Ovary (tissue), 9 donors: ENCODE data around the gene EDAR. TPM values are rescaled to one million over a fixed set of nuclear protein-coding genes. Genes with fewer than 3 reads are reported as not detected.

Source experiments
- DNase-seq, 5 donors: peaks; one replicate each; pipeline ENCODE4 v3.0.0-alpha.2; 2019 to 2020
- H3K27ac ChIP-seq, 2 donors: fragments of 200-600 bp; one replicate each; pipeline versions ENCODE4 v1.5.1 to v1.8.0; 2019 to 2022
- H3K27me3 ChIP-seq: fragments of 200-600 bp; one replicate; pipeline ENCODE4 v1.8.0; 2022
- H3K36me3 ChIP-seq: fragments of 200-600 bp; sonication (generic); one replicate; pipeline ENCODE4 v1.5.1; 2019
- H3K4me1 ChIP-seq: one replicate; pipeline ENCODE4 v1.8.1; 2013; ENCODE audit warnings: mild to moderate bottlenecking, moderate library complexity; ENCODE audit not compliant: insufficient read depth
- H3K4me3 ChIP-seq: fragments of 200-600 bp; sonication (generic); one replicate; pipeline ENCODE4 v1.5.1; 2017
- H3K9me3 ChIP-seq, 2 donors: fragments of 200-600 bp in 1 of 2; sonication (generic) in 1 of 2; one replicate each; pipeline versions ENCODE4 v1.5.1 to v1.8.1; 2013 to 2019; ENCODE audit warnings: mild to moderate bottlenecking in 1 of 2, moderate library complexity in 1 of 2
- EP300 ChIP-seq: sonication (generic); formaldehyde crosslinking; IDR thresholded peaks from one replicate; pipeline ENCODE4 v1.6.1; 2017; ENCODE audit warnings: antibody characterized with exemption
- POLR2A ChIP-seq: fragments of 450-650 bp; IDR thresholded peaks from one replicate; pipeline ENCODE4 v1.6.1; 2017; ENCODE audit warnings: antibody characterized with exemption, mild to moderate bottlenecking, moderate library complexity
- WGBS, 3 donors: extraction: QIAGEN DNeasy Blood & Tissue Kit in 1 of 3; methylation state at CpG; one replicate each; pipeline versions ENCODE4 v1.1.5 to v1.1.7; 2013 to 2017; 5-methylcytosine and 5-hydroxymethylcytosine counted together
- intact Hi-C, 4 donors: fragments of 100-400 bp; cut with DNase I; formaldehyde crosslinking; loops; one replicate each; pipeline versions ENCODE4 v1.11.0 to v1.15.1; 2022 to 2023
- polyA plus RNA-seq, 2 donors: library from polyadenylated mRNA; stranded (reverse); fragments of 200-250 nt in 1 of 2; fragments of 350-450 nt in 1 of 2; fragmentation: Illumina TruSeq in 1 of 2; extraction: RNeasy Lipid Tissue Mini Kit (QIAGEN cat#74804) in 1 of 2; gene quantifications; one replicate each; pipeline ENCODE4 v1.2.3, GENCODE V29; 2013 to 2014
- total RNA-seq, 7 donors: library from RNA; depleted of rRNA in 2 of 7; stranded (reverse); fragments of >200 nt in 2 of 7; fragmentation: NEBNext Ultra II Directional in 3 of 7; extraction: Animal tissue kit (Norgen Biotek cat#: 25700) in 3 of 7; gene quantifications; one replicate each; pipeline versions ENCODE4 v1.1.0 to v1.2.4, GENCODE V29; 2016 to 2023
- TF ChIP-seq, protein P1 (sequence below), 3 donors: fragments of 450-650 bp in 2 of 3; fragments of 200-600 bp in 1 of 3; IDR thresholded peaks; one replicate each; pipeline versions ENCODE4 v1.5.1 to v1.8.0; 2016 to 2022; ENCODE audit warnings: antibody characterized with exemption in 3 of 3, mild to moderate bottlenecking in 1 of 3
- donor health status: DM: no; HTN: no; CAD: no; lungs with moderate emphysema.
- donor health status: DM: no; HTN: no; CAD: no.
- donor health status: Bipolar disorder and iron deficiency.
- donor health status: DM: yes; HTN: yes; CAD: no.
- donor health status: DM: no; HTN: no; CAD: no.
- donor health status: DM: yes; HTN: yes; CAD: no.

The EDAR gene
- total and polyA plus RNA-seq, 9 donors = 0.11 to 0.13 (median 0.11) TPM; not detected in 6

DNA sequence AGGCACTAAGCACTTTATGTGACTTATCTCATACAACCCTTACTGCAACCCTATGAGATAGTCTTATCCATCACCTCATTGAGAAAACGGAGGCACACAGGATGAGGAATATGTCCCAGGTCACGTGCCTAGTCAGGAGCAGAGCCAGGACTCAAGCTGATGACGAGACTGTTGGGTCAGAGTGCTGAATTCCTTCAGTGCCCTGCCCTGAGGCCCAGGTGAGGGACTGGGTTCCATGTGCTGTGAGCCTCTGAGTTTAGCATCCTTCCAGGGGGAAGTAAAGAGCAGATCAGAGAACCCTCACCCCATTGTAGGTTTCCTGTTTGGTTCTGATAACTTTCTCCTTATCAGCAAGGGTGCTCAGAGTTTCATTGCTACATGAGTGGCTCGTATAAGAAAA is 11.7 kb upstream of the EDAR start:
- no peak overlapping the region for H3K4me3 ChIP-seq
- H3K36me3 ChIP-seq = no peaks in the 10 kb centered on the region
- no peaks in the 10 kb centered on the region for H3K4me1 ChIP-seq
- H3K27ac ChIP-seq = no peak overlapping the region
- DNase-seq = no peak
- no peaks in the 10 kb centered on the region for H3K9me3 ChIP-seq
- H3K27me3 ChIP-seq = no peaks in the 10 kb centered on the region
- intact Hi-C loops = no loop called here
- TF ChIP-seq, protein P1, sequence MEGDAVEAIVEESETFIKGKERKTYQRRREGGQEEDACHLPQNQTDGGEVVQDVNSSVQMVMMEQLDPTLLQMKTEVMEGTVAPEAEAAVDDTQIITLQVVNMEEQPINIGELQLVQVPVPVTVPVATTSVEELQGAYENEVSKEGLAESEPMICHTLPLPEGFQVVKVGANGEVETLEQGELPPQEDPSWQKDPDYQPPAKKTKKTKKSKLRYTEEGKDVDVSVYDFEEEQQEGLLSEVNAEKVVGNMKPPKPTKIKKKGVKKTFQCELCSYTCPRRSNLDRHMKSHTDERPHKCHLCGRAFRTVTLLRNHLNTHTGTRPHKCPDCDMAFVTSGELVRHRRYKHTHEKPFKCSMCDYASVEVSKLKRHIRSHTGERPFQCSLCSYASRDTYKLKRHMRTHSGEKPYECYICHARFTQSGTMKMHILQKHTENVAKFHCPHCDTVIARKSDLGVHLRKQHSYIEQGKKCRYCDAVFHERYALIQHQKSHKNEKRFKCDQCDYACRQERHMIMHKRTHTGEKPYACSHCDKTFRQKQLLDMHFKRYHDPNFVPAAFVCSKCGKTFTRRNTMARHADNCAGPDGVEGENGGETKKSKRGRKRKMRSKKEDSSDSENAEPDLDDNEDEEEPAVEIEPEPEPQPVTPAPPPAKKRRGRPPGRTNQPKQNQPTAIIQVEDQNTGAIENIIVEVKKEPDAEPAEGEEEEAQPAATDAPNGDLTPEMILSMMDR (IDR thresholded peaks at IDR 0.05) = no peak
- TF ChIP-seq EP300 = no peak
- no peak for TF ChIP-seq POLR2A
- 78 to 84% (median 80%) methylated on average over 4 of the region's 4 CpGs for WGBS, 3 donors

DNA sequence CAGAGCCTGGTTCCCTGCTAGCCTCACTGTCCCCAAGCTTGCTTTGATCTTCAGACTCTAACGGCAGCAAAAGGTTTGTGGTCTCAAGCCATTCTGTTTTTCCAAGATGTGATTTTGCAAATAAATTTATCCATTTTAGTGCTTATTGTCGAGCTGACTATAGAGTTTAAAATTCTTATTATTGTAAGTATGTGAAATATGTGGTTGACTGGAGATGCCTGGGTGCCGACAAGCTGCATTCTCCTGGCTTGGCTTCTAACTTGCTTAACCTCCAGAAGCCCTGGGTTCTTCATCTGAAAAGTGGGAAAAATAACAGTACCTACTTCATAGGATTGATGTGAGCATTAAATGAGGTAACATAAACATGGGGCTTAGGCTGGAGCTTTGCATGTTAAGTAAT is 9.9 kb upstream of the EDAR start:
- intact Hi-C loops = no loop called here
- H3K27ac ChIP-seq = no peak overlapping the region
- H3K36me3 ChIP-seq = no peaks in the 10 kb centered on the region
- whole genome bisulfite sequencing, 3 donors = 40 to 48% (median 43%) methylated on average over 3 of the region's 3 CpGs
- H3K4me3 ChIP-seq = no peak overlapping the region
- H3K9me3 ChIP-seq = no peaks in the 10 kb centered on the region
- no peak for DNase-seq
- H3K4me1 ChIP-seq = no peaks in the 10 kb centered on the region
- no peaks in the 10 kb centered on the region for H3K27me3 ChIP-seq
- TF ChIP-seq, protein P1 (IDR thresholded peaks at IDR 0.05) = no peak
- TF ChIP-seq POLR2A (no peak), EP300 (no peak)

DNA sequence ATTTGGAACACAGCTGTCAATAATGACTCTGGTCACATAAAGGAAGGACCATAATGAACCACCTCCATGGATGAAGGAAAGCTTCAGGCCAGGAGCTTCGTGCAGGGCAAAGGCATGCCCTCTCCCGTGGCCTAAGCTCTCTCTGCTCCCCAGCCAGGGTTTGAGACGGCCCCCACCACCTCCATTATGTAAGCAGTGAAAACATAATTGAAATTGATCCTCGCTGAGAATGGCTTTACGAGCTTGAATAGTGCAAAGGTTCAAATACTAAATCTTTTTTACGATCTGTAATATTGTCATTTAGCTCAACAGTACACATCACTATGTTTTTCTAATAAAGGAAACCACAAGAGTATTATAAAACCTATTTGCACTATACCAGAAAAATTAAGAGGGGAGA is 5.2 kb upstream of the EDAR start:
- TF ChIP-seq EP300 (no peak), POLR2A (no peak)
- TF ChIP-seq, protein P1 (IDR thresholded peaks at IDR 0.05) = no peak
- H3K9me3 ChIP-seq = no peaks in the 10 kb centered on the region
- H3K36me3 ChIP-seq = no peaks in the 10 kb centered on the region
- no peak overlapping the region for H3K27ac ChIP-seq
- DNase-seq = no peak
- intact Hi-C loops = no loop called here
- no peaks in the 10 kb centered on the region for H3K27me3 ChIP-seq
- no peaks in the 10 kb centered on the region for H3K4me1 ChIP-seq
- no peak overlapping the region for H3K4me3 ChIP-seq
- 77 to 83% (median 81%) methylated on average over 6 of the region's 6 CpGs for WGBS, 3 donors

DNA sequence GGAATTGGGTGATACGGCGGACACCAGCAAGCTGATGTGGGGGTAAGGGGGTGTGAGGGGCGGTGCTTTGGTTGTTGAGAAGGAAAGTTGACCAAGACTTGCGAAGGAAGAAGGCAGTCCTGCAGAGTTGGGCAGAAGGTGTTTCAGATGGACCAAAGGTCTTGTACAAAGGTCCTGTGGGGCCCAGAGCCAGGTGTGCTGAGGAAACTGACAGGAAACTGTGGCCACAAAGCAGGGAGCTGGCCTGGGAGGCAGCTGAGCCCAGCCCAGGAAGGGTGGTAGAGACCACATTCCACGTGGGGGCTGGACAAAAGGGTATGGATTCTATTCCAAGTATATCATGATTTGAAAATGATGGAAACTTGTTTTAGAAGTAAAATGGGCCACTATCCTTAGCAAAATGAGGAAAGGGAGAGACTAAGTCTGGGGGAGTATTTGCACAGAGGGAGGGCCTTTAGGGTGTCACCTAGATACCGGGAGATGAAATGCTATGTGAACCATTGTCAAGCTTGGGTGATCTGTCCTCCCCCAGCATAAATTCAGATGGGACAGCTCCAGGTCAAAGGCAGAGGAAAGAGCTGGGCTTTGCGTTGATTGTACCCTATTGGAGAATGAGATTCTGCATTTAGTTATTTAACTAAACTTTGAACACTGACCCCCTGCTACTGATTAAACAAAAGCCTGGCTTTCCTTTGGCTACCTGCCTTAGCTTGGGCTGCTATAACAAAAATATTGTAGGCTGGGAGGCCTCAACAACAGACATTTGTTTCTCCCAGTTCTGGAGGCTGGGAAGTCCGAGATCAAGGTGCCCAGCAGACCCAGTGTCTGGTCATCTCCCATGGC is 4.3 kb upstream of the EDAR start:
- Histone ChIP-seq H3K4me1 (no peaks in the 10 kb centered on the region), H3K27me3 (no peaks in the 10 kb centered on the region), H3K27ac (no peak overlapping the region), H3K36me3 (no peaks in the 10 kb centered on the region), H3K4me3 (no peak overlapping the region), H3K9me3 (no peaks in the 10 kb centered on the region)
- TF ChIP-seq EP300 (no peak), POLR2A (no peak)
- TF ChIP-seq, protein P1 (IDR thresholded peaks at IDR 0.05) = no peak
- WGBS, 3 donors = 76 to 79% (median 79%) methylated on average over 8 of the region's 8 CpGs
- DNase-seq = no peak
- intact Hi-C loops = no loop called here
